RWPE1 (cell line): ENCODE measurements around the gene TMEM256.
A peak's percentile ranks its signal among the peaks of the same experiment; 100 is the strongest.

Source experiments
- CTCF ChIA-PET: fragments of 350-600 bp; sonication (Branson Sonifier 250); formaldehyde crosslinking; extraction: SDS; loops from one replicate; lab custom pipeline; 2021; lab: Yijun Ruan, JAX
- POLR2A ChIA-PET: fragments of 400-600 bp; formaldehyde crosslinking; extraction: SDS; loops from one replicate; lab custom pipeline; 2020; ENCODE audit warnings: antibody characterized with exemption; ENCODE audit not compliant: low non-redundant PET; lab: Yijun Ruan, JAX
- DNase-seq: peaks from one replicate; pipeline ENCODE4 v3.0.0; 2012; ENCODE audit warnings: low spot score
- H3K27ac ChIP-seq: fragments of 450-650 bp; 2 replicates; pipeline ENCODE4 v1.5.1; 2017
- CTCF ChIP-seq: fragments of 450-650 bp; conservative IDR thresholded peaks from 2 replicates; pipeline ENCODE4 v1.5.1; 2017; ENCODE audit warnings: low read depth, mild to moderate bottlenecking

The TMEM256 gene

GRCh38 chr17:7398612-7399011 lies 5.3 kb downstream of the TMEM256 start:
- CTCF ChIA-PET = no interaction called here
- TF ChIP-seq CTCF = no peak
- POLR2A ChIA-PET = no interaction called here
- no peak overlapping the region for H3K27ac ChIP-seq
- DNase-seq = no peak

- no peak for DNase-seq
- ChIA-PET CTCF (no interaction called here), POLR2A (no interaction called here)
- H3K27ac ChIP-seq = peak overlapping the region; percentile 19; the same call in 1 of the 2 replicates
- TF ChIP-seq CTCF = no peak
Observed at GRCh38 chr17:7396147-7396546, 7.8 kb downstream of the TMEM256 start.

GRCh38 chr17:7394452-7395191 lies 9.3 kb downstream of the TMEM256 start, which contains the start of gene PLSCR3:
PLSCR3 (minus strand) TSS chr17:7394525; CDS start chr17:7394110, 415 bp downstream.
- ChIA-PET POLR2A (interaction anchor here (0.6 to 1.3 kb wide), 4 partner anchors 9 to 42 kb away, joined by 3 to 13 read pairs (median 4); partner anchors contain the start of genes TMEM256 and TMEM95), CTCF (interaction anchor here (1.0 to 2.3 kb wide), 2 partner anchors 33 to 42 kb away, joined by 3 to 7 read pairs; no protein-coding TSS in a partner anchor)
- DNase-seq = peak; percentile 79
- peak within 1 kb of the TSS; percentile 93 for H3K27ac ChIP-seq
- TF ChIP-seq CTCF = peak; percentile 17; the same call in 1 of the 2 replicates

GRCh38 chr17:7393613-7394451 lies 10.1 kb downstream of the TMEM256 start:
- peak overlapping the region; percentile 93 for H3K27ac ChIP-seq
- ChIA-PET POLR2A (interaction anchor here (0.6 to 1.3 kb wide), 4 partner anchors 10 to 42 kb away, joined by 3 to 13 read pairs (median 4); partner anchors contain the start of genes TMEM256 and TMEM95), CTCF (interaction anchor here (0.7 to 2.3 kb wide), 3 partner anchors 32 to 43 kb away, joined by 3 to 7 read pairs (median 4); no protein-coding TSS in a partner anchor)
- DNase-seq = peak; percentile 57
- no peak for TF ChIP-seq CTCF

- CTCF ChIA-PET = interaction anchor here (0.7 kb wide), 1 partner anchor 37 kb away, joined by 4 read pairs; no protein-coding TSS in a partner anchor
- POLR2A ChIA-PET = no interaction called here
- no peak for TF ChIP-seq CTCF
- H3K27ac ChIP-seq = peak overlapping the region; percentile 93
- no peak for DNase-seq
Observed at GRCh38 chr17:7392696-7393612, 10.9 kb downstream of the TMEM256 start.
